Mononuclear cell (primary cell): Measurements from ENCODE around the gene PRKCE. TPM values are rescaled to one million over a fixed set of nuclear protein-coding genes. Genes with fewer than 3 reads are reported as not detected.
"Not testable (repeated sequence)": the region's sequence is repeated elsewhere in the genome, so short reads cannot be mapped to it uniquely, and the experiment has no call there.

Experiments
- H3K27me3 ChIP-seq: 2 replicates; pipeline ENCODE4 v1.6.0; 2011; ENCODE audit warnings: low read length, control low read depth; ENCODE audit not compliant: insufficient read depth
- H3K4me1 ChIP-seq: 2 replicates; pipeline ENCODE4 v1.5.1; 2011; ENCODE audit warnings: mild to moderate bottlenecking, low read length, control low read depth; ENCODE audit not compliant: insufficient read depth
- H3K4me3 ChIP-seq: 2 replicates; pipeline ENCODE4 v1.5.1; 2011; ENCODE audit warnings: mild to moderate bottlenecking, low read length, moderate library complexity
- H3K9me3 ChIP-seq: 2 replicates; pipeline ENCODE4 v1.5.1; 2011; ENCODE audit warnings: low read depth, mild to moderate bottlenecking, control low read depth, low read length
- total RNA-seq: library from RNA; depleted of rRNA; stranded (reverse); fragments of >200 nt; gene quantifications from one replicate; pipeline ENCODE4 v1.2.3, GENCODE V29; 2012

The PRKCE gene
- total RNA-seq, 1 donor = 13.6 TPM

GRCh38 chr2:46200100-46200690 lies 548.7 kb downstream of the PRKCE start:
- Histone ChIP-seq H3K9me3 (no peaks in the 10 kb centered on the region), H3K27me3 (no peaks in the 10 kb centered on the region), H3K4me3 (no peak overlapping the region), H3K4me1 (no peaks in the 10 kb centered on the region)

- Histone ChIP-seq H3K9me3 (no peaks in the 10 kb centered on the region), H3K4me1 (no peaks in the 10 kb centered on the region), H3K27me3 (no peaks in the 10 kb centered on the region), H3K4me3 (no peak overlapping the region)
Observed at GRCh38 chr2:46200861-46201605, 549.6 kb downstream of the PRKCE start.

- Histone ChIP-seq H3K4me3 (no peak overlapping the region), H3K4me1 (no peaks in the 10 kb centered on the region), H3K27me3 (no peaks in the 10 kb centered on the region), H3K9me3 (no peaks in the 10 kb centered on the region)
Observed at GRCh38 chr2:46202453-46202852, 551.0 kb downstream of the PRKCE start.

GRCh38 chr2:46202987-46203386 lies 551.5 kb downstream of the PRKCE start:
- H3K4me3 ChIP-seq = no peak overlapping the region
- H3K4me1 ChIP-seq = no peaks in the 10 kb centered on the region
- H3K9me3 ChIP-seq = no peaks in the 10 kb centered on the region
- no peaks in the 10 kb centered on the region for H3K27me3 ChIP-seq

GRCh38 chr2:46203636-46204035 lies 552.2 kb downstream of the PRKCE start:
- not testable (repeated sequence) for H3K4me1 ChIP-seq, H3K27me3 ChIP-seq, H3K9me3 ChIP-seq, H3K4me3 ChIP-seq

- Histone ChIP-seq H3K4me3 (no peak overlapping the region), H3K9me3 (peaks cover 15% of the 10 kb centered on the region), H3K27me3 (no peaks in the 10 kb centered on the region), H3K4me1 (no peaks in the 10 kb centered on the region)
Observed at GRCh38 chr2:46207591-46207990, 556.1 kb downstream of the PRKCE start.

- Histone ChIP-seq H3K9me3 (peaks cover 16% of the 10 kb centered on the region), H3K4me1 (no peaks in the 10 kb centered on the region), H3K27me3 (no peaks in the 10 kb centered on the region), H3K4me3 (no peak overlapping the region)
Observed at GRCh38 chr2:46208766-46209165, 557.3 kb downstream of the PRKCE start.

- Histone ChIP-seq H3K27me3 (no peaks in the 10 kb centered on the region), H3K4me1 (no peaks in the 10 kb centered on the region), H3K4me3 (no peak overlapping the region), H3K9me3 (peaks cover 24% of the 10 kb centered on the region)
Observed at GRCh38 chr2:46210063-46210462, 558.6 kb downstream of the PRKCE start.

- no peaks in the 10 kb centered on the region for H3K27me3 ChIP-seq
Observed at GRCh38 chr2:46211461-46211860, 560.0 kb downstream of the PRKCE start.

GRCh38 chr2:46213906-46214305 lies 562.4 kb downstream of the PRKCE start:
- Histone ChIP-seq H3K27me3 (no peaks in the 10 kb centered on the region), H3K4me3 (no peak overlapping the region)

More at GRCh38 chr2:46211461-46211860, 560.0 kb downstream of the PRKCE start:
- peaks cover 24% of the 10 kb centered on the region for H3K9me3 ChIP-seq
- no peak overlapping the region for H3K4me3 ChIP-seq
- no peaks in the 10 kb centered on the region for H3K4me1 ChIP-seq

GRCh38 chr2:46216213-46216612 lies 564.7 kb downstream of the PRKCE start:
- H3K27me3 ChIP-seq = peaks cover 3% of the 10 kb centered on the region
- no peaks in the 10 kb centered on the region for H3K4me1 ChIP-seq
- no peak overlapping the region for H3K4me3 ChIP-seq
- peaks cover 8% of the 10 kb centered on the region for H3K9me3 ChIP-seq

More at GRCh38 chr2:46213906-46214305, 562.4 kb downstream of the PRKCE start:
- H3K9me3 ChIP-seq = peaks cover 18% of the 10 kb centered on the region
- H3K4me1 ChIP-seq = no peaks in the 10 kb centered on the region

- not testable (repeated sequence) for H3K4me1 ChIP-seq, H3K27me3 ChIP-seq, H3K9me3 ChIP-seq, H3K4me3 ChIP-seq
Observed at GRCh38 chr2:46223514-46223913, 572.0 kb downstream of the PRKCE start.

GRCh38 chr2:46225150-46225625 lies 573.7 kb downstream of the PRKCE start:
- Histone ChIP-seq H3K4me1 (peaks cover 11% of the 10 kb centered on the region), H3K4me3 (no peak overlapping the region), H3K27me3 (peaks cover 3% of the 10 kb centered on the region), H3K9me3 (no peaks in the 10 kb centered on the region)

GRCh38 chr2:46225730-46226129 lies 574.3 kb downstream of the PRKCE start:
- no peak overlapping the region for H3K4me3 ChIP-seq
- H3K9me3 ChIP-seq = no peaks in the 10 kb centered on the region
- peaks cover 3% of the 10 kb centered on the region for H3K27me3 ChIP-seq
- peaks cover 16% of the 10 kb centered on the region for H3K4me1 ChIP-seq

GRCh38 chr2:46226620-46227019 lies 575.1 kb downstream of the PRKCE start:
- peaks cover 3% of the 10 kb centered on the region for H3K27me3 ChIP-seq
- no peaks in the 10 kb centered on the region for H3K9me3 ChIP-seq
- peaks cover 16% of the 10 kb centered on the region for H3K4me1 ChIP-seq
- no peak overlapping the region for H3K4me3 ChIP-seq

GRCh38 chr2:46227022-46227421 lies 575.5 kb downstream of the PRKCE start:
- Histone ChIP-seq H3K4me3 (no peak overlapping the region), H3K9me3 (no peaks in the 10 kb centered on the region), H3K4me1 (peaks cover 16% of the 10 kb centered on the region), H3K27me3 (peaks cover 3% of the 10 kb centered on the region)
